ENCODE data around the gene H1-8.

DNA sequence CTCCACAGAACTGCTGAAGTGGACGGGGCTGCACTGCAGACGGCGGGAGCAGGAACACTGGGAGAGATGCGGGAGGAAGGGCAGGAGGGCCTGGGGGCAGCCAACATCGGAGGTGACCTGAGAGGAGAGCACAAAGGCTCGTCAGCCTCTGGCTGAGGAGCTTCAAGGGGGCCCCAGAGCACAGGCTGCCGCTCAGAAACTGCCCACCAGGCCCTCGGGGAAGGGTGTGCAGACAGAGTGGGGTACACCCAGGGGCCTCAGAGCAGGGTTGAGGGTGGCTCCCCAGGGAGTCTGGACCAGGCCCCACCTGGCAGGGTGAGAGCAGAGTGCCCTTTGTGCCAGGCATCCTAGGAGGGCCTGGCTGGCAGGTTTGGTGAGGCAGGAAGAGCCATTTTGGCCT is 29.3 kb upstream of the H1-8 start:
- TF ChIP-seq POLR2A (IDR thresholded peaks at IDR 0.05) (no peak), CTCF (IDR thresholded peaks at IDR 0.05) (no peak), EP300 (IDR thresholded peaks at IDR 0.05) (no peak)

All from tibial nerve (tissue), 4 donors.